HG03045 (cell line): ENCODE results near the gene AEBP1.

Experiments
- ATAC-seq: cut with Tn5 transposase; IDR thresholded peaks from one replicate; pipeline ENCODE4 v1.9.1; 2021; ENCODE audit warnings: mild to moderate bottlenecking, moderate library complexity; ENCODE audit not compliant: unreplicated experiment

AEBP1 gene

DNA sequence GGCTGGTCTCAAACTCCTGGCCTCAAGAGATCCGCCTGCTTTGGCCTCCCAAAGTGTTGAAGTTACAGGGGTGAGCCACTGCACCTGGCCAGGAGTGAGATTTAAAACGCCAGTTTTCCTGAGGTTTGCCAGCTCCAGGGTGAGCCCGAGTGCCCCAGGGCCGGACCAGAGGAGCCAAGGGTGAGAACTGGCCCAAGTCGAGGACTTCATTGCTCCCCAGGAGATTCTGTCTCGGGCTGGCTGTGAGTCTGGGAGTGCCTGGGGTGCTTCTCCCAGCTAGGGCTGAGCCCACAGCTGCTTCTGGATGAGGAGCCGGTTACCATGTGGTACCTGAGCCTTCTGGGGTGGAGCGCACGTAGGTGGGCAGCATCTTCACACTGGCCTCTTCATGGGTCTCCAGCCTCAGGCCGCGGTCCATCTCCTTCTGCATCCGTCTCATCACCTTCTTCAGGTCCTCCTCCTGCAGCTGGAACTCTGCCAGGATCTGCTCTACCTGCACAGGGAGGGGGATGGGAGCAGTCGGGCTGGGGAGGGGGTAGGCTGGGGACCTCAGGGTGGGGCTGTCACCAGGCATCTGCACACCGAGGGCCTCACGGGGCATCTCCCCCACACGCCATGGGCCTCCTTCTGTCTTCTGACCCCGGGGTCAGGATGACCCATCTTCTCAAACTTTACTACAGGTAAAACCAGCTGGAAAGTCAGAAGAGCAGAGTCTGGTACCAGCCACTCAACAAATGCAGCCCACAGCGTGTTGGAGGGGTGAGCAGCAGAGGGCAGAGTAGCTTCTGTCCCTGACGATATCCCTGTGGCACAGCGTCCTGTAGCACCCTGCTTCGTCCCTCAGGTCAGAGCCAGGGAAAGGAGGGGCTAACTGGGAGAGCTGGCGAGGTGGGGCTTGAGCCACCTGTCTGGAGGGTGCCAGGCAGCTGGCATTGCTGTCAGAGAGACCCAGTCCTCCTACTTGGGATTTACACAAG lies 49.1 kb downstream of the AEBP1 start:
- no peak for ATAC-seq

- no peak for ATAC-seq
These were observed 49.8 kb downstream of the AEBP1 start for GRCh38 chr7:44153948-44154335.

DNA sequence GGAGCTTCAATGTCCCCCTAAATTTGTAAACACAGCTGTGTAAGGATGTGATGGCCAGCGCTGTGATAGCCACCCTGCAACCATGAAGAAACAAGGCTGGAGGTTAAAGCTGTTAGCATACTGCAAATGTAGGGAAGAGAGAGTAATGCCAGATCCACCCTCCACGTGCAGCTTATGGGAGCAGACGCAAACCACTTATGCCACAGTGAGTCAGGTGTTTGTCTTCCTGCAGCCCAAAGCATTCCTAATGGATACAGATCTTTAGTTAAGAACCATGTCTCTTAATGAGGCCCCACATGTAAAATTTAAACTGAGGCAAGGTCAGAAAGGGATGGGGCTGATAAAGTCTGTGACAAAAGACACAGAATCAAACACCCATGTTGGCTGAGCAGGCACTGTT lies 50.6 kb downstream of the AEBP1 start:
- ATAC-seq: no peak

- no peak for ATAC-seq
These were observed 51.3 kb downstream of the AEBP1 start for GRCh38 chr7:44155191-44156185.

- ATAC-seq: no peak
These were observed 52.4 kb downstream of the AEBP1 start for GRCh38 chr7:44156453-44157010.

- ATAC-seq: no peak
These were observed 53.3 kb downstream of the AEBP1 start for GRCh38 chr7:44157116-44158080.

DNA sequence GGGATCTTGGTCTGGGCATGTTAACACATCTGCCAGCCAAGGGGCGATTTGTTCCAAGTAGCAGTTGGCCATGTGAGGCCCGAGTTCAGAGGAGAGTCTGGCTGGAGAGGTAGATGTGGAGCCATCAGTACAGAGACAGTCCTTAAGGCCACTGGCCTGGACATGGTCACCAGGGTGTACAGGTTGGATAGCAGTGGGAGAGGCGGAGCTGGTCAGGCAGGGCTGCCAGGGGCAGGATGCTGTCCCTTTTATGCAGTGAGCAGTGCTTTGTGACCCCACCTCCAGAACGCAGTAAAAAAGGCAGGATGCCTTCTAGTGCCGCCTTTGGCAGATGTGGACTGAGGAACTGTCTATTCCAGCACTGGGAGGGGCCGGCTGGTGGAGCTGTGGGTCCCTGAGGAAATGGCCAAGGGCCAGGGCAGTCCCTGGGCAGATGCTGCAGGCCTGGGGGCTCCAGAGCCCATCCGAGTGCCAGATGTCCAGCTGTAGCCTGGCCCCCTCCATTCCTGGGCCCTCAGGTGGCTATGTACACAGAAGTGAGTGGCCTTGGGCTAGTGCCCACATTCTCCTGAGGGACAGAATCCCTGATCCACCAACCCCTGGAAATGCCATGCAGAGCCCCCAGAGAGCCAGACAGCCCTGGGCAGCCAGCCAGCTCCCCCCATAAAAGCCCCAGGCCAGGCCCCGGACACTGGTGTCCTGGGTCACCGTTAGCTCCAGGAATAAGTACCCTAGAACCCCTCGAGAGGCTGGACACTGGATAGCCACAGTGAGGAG lies 54.1 kb downstream of the AEBP1 start:
- no peak for ATAC-seq

DNA sequence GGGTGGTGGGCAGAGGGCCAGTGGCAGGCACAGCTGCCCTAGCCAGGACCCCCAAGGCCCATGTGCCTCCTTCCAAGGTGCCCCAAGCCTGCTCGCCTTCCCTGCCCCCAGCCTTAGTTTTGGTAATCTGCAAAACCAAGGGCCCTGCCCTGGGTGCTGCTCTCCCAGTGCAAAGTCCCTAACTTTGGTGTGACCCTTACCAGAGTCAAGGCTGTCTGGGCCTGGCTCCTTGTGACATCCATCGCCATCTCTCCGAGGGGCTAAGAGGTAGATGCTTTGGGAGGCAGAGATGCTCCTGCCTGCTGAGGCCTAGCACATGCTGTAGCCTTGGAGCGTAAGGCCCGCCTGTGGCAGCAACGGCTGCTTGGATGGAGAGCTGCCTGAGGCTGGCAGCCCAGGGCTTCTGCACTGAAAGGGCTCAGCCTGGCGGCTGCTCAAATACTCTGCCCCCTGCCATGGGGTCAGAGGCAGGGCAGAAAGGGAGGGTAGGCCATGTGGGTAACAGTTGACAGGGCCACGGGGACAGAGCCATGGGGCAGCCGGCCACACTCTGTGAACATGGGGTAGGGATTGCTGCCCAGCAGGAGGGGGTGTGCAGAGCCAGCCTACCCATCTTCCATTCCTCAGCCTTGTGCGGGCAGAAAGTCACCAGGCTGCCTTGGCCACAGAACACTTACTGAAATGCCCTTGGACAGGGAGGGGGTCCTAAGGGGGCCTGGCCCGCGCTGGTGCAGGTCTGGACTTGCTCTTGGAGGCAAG lies 54.9 kb downstream of the AEBP1 start:
- no peak for ATAC-seq

GRCh38 chr7:44159824-44160630 lies 55.9 kb downstream of the AEBP1 start:
- no peak for ATAC-seq

DNA sequence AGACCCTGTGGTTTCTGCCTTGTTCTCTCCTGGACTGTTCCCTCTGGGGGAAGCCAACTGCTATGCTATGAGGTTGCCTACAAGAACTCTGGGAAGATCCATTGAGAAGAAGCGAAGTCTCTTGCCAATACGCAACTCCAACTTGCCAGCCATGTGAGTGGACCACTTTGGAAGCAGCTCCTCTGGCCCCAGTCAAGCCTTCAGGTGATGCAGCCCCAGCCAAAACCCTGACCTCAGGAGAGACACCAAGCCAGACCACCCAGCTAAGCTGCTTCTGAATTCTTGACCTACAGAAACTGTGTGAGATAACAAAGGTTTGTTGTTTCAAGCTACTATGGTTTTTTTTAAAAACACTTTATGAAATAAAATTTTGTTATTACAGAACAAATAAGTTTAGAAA lies 57.2 kb downstream of the AEBP1 start:
- no peak for ATAC-seq

DNA sequence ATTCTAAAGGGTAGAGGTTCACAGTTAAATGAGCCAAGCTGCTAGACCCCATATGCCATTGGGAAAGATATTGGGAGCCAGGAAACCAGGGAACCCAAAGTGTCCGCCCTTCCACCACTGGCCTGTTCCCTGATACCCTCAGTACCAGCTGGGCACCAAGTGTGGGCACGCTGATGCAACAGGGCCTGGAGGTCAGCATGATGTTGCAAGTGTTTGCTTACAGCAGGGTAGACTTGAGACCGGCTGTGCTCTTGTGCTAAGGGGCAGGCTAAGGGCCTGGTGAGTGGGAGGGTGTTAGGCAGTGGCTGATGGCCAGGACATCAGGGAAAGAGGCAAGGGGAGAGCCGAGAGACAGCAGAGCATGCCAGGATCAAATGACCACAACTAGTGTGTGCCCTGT lies 58.0 kb downstream of the AEBP1 start:
- ATAC-seq: no peak

GRCh38 chr7:44162785-44163395 lies 58.7 kb downstream of the AEBP1 start:
- no peak for ATAC-seq

GRCh38 chr7:44163591-44163990 lies 59.4 kb downstream of the AEBP1 start:
- ATAC-seq: no peak
